ENCODE data around the gene FNDC5. TPM values are rescaled to one million over a fixed set of nuclear protein-coding genes. Genes with fewer than 3 reads are reported as not detected.

Gene FNDC5
- total RNA-seq, 1 experiment from 2014 or later = 2.6 TPM

GRCh38 chr1:32831878-32832277, 38.8 kb downstream of the FNDC5 start:
- Histone ChIP-seq H3K36me3 (ENCODE audit: control insufficient read depth, insufficient read depth, low read length) (peaks cover 52% of the 10 kb centered on the region), H3K4me3 (ENCODE audit: low read depth in 2 of 2, low read length in 2 of 2) (no peak overlapping the region), H3K9me3 (ENCODE audit: control insufficient read depth, insufficient read depth, low read depth, low read length) (no peaks in the 10 kb centered on the region), H3K4me1 (ENCODE audit: control insufficient read depth, insufficient read depth, low read length) (no peaks in the 10 kb centered on the region), H3K27me3 (ENCODE audit: control insufficient read depth, insufficient read depth, low read length) (no peaks in the 10 kb centered on the region), H3K27ac (ENCODE audit: low read length) (no peak overlapping the region)
- in situ Hi-C loops (cut with HindIII; ENCODE audit: low pct_unique_long_range_greater_than_20kb, low sequenced_read_pairs) (no loop called here), intact Hi-C loops (cut with micrococcal nuclease; ENCODE audit: unreplicated experiment) (no loop called here)
- ChIA-PET POLR2A (no interaction called here), CTCF (interaction anchor here (0.5 kb wide), 1 partner anchor 306 kb away, joined by 3 read pairs; no protein-coding TSS in a partner anchor)
- no peak for DNase-seq (ENCODE audit: low read depth, low spot score)
- no peak for ATAC-seq
- TF ChIP-seq REST (IDR thresholded peaks at IDR 0.05; ENCODE audit: insufficient read depth in 1 of 2, low read depth in 2 of 2, low read length in 1 of 2) (no peak), SIN3A (IDR thresholded peaks at IDR 0.05; ENCODE audit: borderline replicate concordance, insufficient read depth, low read depth, low read length) (no peak), POLR2AphosphoS5 (IDR thresholded peaks at IDR 0.05; ENCODE audit: low read depth, low read length) (no peak), TCF7L2 (IDR thresholded peaks at IDR 0.05; ENCODE audit: low read depth, low read length) (no peak), CTCF (IDR thresholded peaks at IDR 0.05) (no peak)
- BruUV-seq (replicated peaks) = no TSS peak

- ATAC-seq = no peak
- peaks cover 65% of the 10 kb centered on the region for H3K36me3 ChIP-seq (ENCODE audit: control insufficient read depth, insufficient read depth, low read length)
- intact Hi-C loops (cut with micrococcal nuclease; ENCODE audit: unreplicated experiment) = no loop called here
Observed at GRCh38 chr1:32830092-32830852, 40.4 kb downstream of the FNDC5 start.

More at GRCh38 chr1:32830092-32830852, 40.4 kb downstream of the FNDC5 start:
- no peak for DNase-seq (ENCODE audit: low read depth, low spot score)
- Histone ChIP-seq H3K9me3 (ENCODE audit: control insufficient read depth, insufficient read depth, low read depth, low read length) (no peaks in the 10 kb centered on the region), H3K4me1 (ENCODE audit: control insufficient read depth, insufficient read depth, low read length) (no peaks in the 10 kb centered on the region), H3K27me3 (ENCODE audit: control insufficient read depth, insufficient read depth, low read length) (no peaks in the 10 kb centered on the region), H3K4me3 (ENCODE audit: low read depth in 2 of 2, low read length in 2 of 2) (no peak overlapping the region), H3K27ac (ENCODE audit: low read length) (no peak overlapping the region)
- POLR2A ChIA-PET = no interaction called here
- CTCF ChIA-PET = no interaction called here
- TF ChIP-seq TCF7L2 (IDR thresholded peaks at IDR 0.05; ENCODE audit: low read depth, low read length) (no peak), REST (IDR thresholded peaks at IDR 0.05; ENCODE audit: insufficient read depth in 1 of 2, low read depth in 2 of 2, low read length in 1 of 2) (no peak), CTCF (IDR thresholded peaks at IDR 0.05) (no peak), POLR2AphosphoS5 (IDR thresholded peaks at IDR 0.05; ENCODE audit: low read depth, low read length) (no peak), SIN3A (IDR thresholded peaks at IDR 0.05; ENCODE audit: borderline replicate concordance, insufficient read depth, low read depth, low read length) (no peak)
- no TSS peak for BruUV-seq (replicated peaks)
- in situ Hi-C loops (cut with HindIII; ENCODE audit: low pct_unique_long_range_greater_than_20kb, low sequenced_read_pairs) = no loop called here

Measured in Panc1 (cell line).